Measurements from ENCODE around the gene NOPCHAP1.
"Not testable (repeated sequence)": the region's sequence is repeated elsewhere in the genome, so short reads cannot be mapped to it uniquely, and the experiment has no call there.

NOPCHAP1 gene

GRCh38 chr12:104963757-104964156, 22.4 kb upstream of the NOPCHAP1 start:
- no peak overlapping the region for H3K4me3 ChIP-seq (ENCODE audit: low read length)
- no peak for DNase-seq (ENCODE audit: low read depth, low spot score)

GRCh38 chr12:104964167-104964855, 21.8 kb upstream of the NOPCHAP1 start:
- no peak overlapping the region for H3K4me3 ChIP-seq (ENCODE audit: low read length)
- DNase-seq (ENCODE audit: low read depth, low spot score): no peak

- no peak overlapping the region for H3K4me3 ChIP-seq (ENCODE audit: low read length)
- DNase-seq (ENCODE audit: low read depth, low spot score): no peak
Measured at GRCh38 chr12:104964856-104965205, 21.3 kb upstream of the NOPCHAP1 start.

GRCh38 chr12:104966677-104967076, 19.4 kb upstream of the NOPCHAP1 start:
- DNase-seq (ENCODE audit: low read depth, low spot score): no peak
- H3K4me3 ChIP-seq (ENCODE audit: low read length): no peak overlapping the region

- H3K4me3 ChIP-seq (ENCODE audit: low read length): no peak overlapping the region
- DNase-seq (ENCODE audit: low read depth, low spot score): no peak
Measured at GRCh38 chr12:104969343-104969742, 16.8 kb upstream of the NOPCHAP1 start.

- DNase-seq (ENCODE audit: low read depth, low spot score): no peak
- no peak overlapping the region for H3K4me3 ChIP-seq (ENCODE audit: low read length)
Measured at GRCh38 chr12:104971306-104971705, 14.8 kb upstream of the NOPCHAP1 start.

- DNase-seq (ENCODE audit: low read depth, low spot score): no peak
- H3K4me3 ChIP-seq (ENCODE audit: low read length): no peak overlapping the region
Measured at GRCh38 chr12:104973250-104973649, 12.9 kb upstream of the NOPCHAP1 start.

GRCh38 chr12:104974626-104975290, 11.4 kb upstream of the NOPCHAP1 start:
- no peak for DNase-seq (ENCODE audit: low read depth, low spot score)
- H3K4me3 ChIP-seq (ENCODE audit: low read length): no peak overlapping the region

- DNase-seq (ENCODE audit: low read depth, low spot score): no peak
- no peak overlapping the region for H3K4me3 ChIP-seq (ENCODE audit: low read length)
Measured at GRCh38 chr12:104975587-104976343, 10.4 kb upstream of the NOPCHAP1 start.

- no peak for DNase-seq (ENCODE audit: low read depth, low spot score)
- H3K4me3 ChIP-seq (ENCODE audit: low read length): no peak overlapping the region
Measured at GRCh38 chr12:104976703-104977102, 9.4 kb upstream of the NOPCHAP1 start.

- H3K4me3 ChIP-seq (ENCODE audit: low read length); DNase-seq (ENCODE audit: low read depth, low spot score): not testable (repeated sequence)
Measured at GRCh38 chr12:104977688-104978087, 8.4 kb upstream of the NOPCHAP1 start.

GRCh38 chr12:104985206-104985605, 910 bp upstream of the NOPCHAP1 start:
- no peak overlapping the region for H3K4me3 ChIP-seq (ENCODE audit: low read length)
- no peak for DNase-seq (ENCODE audit: low read depth, low spot score)

- no peak for DNase-seq (ENCODE audit: low read depth, low spot score)
- no peak overlapping the region for H3K4me3 ChIP-seq (ENCODE audit: low read length)
Measured at GRCh38 chr12:104990950-104991349, 4.8 kb downstream of the NOPCHAP1 start.

- no peak overlapping the region for H3K4me3 ChIP-seq (ENCODE audit: low read length)
- DNase-seq (ENCODE audit: low read depth, low spot score): no peak
Measured at GRCh38 chr12:104991565-104992128, 5.5 kb downstream of the NOPCHAP1 start.

GRCh38 chr12:104994336-104994735, 8.2 kb downstream of the NOPCHAP1 start:
- no peak for DNase-seq (ENCODE audit: low read depth, low spot score)
- H3K4me3 ChIP-seq (ENCODE audit: low read length): no peak overlapping the region

- H3K4me3 ChIP-seq (ENCODE audit: low read length): no peak overlapping the region
- DNase-seq (ENCODE audit: low read depth, low spot score): no peak
Measured at GRCh38 chr12:104997541-104997940, 11.4 kb downstream of the NOPCHAP1 start.

GRCh38 chr12:104998423-104999346, 12.6 kb downstream of the NOPCHAP1 start:
- H3K4me3 ChIP-seq (ENCODE audit: low read length): no peak overlapping the region
- peak; percentile 80 for DNase-seq (ENCODE audit: low read depth, low spot score)

GRCh38 chr12:104999347-104999685, 13.2 kb downstream of the NOPCHAP1 start:
- no peak overlapping the region for H3K4me3 ChIP-seq (ENCODE audit: low read length)
- no peak for DNase-seq (ENCODE audit: low read depth, low spot score)

GRCh38 chr12:105001476-105001875, 15.4 kb downstream of the NOPCHAP1 start:
- H3K4me3 ChIP-seq (ENCODE audit: low read length): no peak overlapping the region
- DNase-seq (ENCODE audit: low read depth, low spot score): no peak
